ENCODE results near the gene ALPK3. TPM values are rescaled to one million over a fixed set of nuclear protein-coding genes. Genes with fewer than 3 reads are reported as not detected.

The ALPK3 gene
- total and polyA plus RNA-seq, 9 of the 15 experiments (the other 6 are each of a cell fraction or from before 2014, with no cell fraction given): 0.04 to 1.0 (median 0.07) TPM; not detected in 2

DNA sequence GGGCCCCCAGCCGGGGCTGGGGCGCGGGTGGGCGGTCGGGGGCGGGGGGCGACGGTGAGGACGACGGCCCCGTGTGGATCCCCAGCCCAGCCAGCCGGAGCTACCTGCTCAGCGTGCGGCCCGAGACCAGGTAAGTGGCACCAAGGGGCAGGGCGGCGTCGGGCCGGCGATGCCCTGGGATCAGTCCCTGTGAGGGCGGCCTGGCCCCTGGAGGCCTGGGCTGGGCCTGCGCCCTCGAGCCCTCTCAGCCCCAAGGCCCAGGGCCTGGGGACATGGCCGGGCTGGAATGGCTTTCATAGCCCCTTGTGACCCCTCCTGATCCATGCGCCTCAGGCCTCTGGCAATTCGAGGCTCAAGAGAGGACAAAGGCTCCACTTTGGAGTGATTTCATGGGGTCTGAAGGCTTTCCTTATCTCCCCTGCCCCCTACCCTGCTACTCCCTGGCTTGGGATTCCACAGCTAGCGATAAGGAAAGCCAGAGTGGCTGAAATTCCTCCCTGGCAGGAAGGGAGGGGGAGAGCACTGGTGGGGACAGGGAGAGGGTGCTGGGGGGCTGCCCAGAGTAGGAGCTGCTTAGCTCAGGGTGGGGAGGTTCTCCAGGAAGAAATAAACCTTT, 418 bp downstream of the ALPK3 start (continued):
- TF ChIP-seq, protein P1, sequence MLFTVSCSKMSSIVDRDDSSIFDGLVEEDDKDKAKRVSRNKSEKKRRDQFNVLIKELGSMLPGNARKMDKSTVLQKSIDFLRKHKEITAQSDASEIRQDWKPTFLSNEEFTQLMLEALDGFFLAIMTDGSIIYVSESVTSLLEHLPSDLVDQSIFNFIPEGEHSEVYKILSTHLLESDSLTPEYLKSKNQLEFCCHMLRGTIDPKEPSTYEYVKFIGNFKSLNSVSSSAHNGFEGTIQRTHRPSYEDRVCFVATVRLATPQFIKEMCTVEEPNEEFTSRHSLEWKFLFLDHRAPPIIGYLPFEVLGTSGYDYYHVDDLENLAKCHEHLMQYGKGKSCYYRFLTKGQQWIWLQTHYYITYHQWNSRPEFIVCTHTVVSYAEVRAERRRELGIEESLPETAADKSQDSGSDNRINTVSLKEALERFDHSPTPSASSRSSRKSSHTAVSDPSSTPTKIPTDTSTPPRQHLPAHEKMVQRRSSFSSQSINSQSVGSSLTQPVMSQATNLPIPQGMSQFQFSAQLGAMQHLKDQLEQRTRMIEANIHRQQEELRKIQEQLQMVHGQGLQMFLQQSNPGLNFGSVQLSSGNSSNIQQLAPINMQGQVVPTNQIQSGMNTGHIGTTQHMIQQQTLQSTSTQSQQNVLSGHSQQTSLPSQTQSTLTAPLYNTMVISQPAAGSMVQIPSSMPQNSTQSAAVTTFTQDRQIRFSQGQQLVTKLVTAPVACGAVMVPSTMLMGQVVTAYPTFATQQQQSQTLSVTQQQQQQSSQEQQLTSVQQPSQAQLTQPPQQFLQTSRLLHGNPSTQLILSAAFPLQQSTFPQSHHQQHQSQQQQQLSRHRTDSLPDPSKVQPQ (CRISPR knock-in tag; IDR thresholded peaks at IDR 0.05; ENCODE audit: borderline replicate concordance): no peak
- TF ChIP-seq ERF (CRISPR knock-in tag; IDR thresholded peaks at IDR 0.05) (no peak), BACH1 (tag; IDR thresholded peaks at IDR 0.05) (no peak), NFIX (CRISPR knock-in tag; IDR thresholded peaks at IDR 0.05; ENCODE audit: low read depth) (no peak), ZNF175 (CRISPR knock-in tag; IDR thresholded peaks at IDR 0.05; ENCODE audit: low read depth) (no peak), RFX1 (IDR thresholded peaks at IDR 0.05) (no peak), NFRKB (IDR thresholded peaks at IDR 0.05; ENCODE audit: low read depth) (no peak), KAT2B (IDR thresholded peaks at IDR 0.05; ENCODE audit: low read depth, low read length) (no peak), ZNF766 (CRISPR knock-in tag; conservative IDR thresholded peaks at IDR 0.05) (no peak)
- TF ChIP-seq, protein P2, sequence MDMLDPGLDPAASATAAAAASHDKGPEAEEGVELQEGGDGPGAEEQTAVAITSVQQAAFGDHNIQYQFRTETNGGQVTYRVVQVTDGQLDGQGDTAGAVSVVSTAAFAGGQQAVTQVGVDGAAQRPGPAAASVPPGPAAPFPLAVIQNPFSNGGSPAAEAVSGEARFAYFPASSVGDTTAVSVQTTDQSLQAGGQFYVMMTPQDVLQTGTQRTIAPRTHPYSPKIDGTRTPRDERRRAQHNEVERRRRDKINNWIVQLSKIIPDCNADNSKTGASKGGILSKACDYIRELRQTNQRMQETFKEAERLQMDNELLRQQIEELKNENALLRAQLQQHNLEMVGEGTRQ (CRISPR knock-in tag; IDR thresholded peaks at IDR 0.05): no peak
- TF ChIP-seq, protein P3, sequence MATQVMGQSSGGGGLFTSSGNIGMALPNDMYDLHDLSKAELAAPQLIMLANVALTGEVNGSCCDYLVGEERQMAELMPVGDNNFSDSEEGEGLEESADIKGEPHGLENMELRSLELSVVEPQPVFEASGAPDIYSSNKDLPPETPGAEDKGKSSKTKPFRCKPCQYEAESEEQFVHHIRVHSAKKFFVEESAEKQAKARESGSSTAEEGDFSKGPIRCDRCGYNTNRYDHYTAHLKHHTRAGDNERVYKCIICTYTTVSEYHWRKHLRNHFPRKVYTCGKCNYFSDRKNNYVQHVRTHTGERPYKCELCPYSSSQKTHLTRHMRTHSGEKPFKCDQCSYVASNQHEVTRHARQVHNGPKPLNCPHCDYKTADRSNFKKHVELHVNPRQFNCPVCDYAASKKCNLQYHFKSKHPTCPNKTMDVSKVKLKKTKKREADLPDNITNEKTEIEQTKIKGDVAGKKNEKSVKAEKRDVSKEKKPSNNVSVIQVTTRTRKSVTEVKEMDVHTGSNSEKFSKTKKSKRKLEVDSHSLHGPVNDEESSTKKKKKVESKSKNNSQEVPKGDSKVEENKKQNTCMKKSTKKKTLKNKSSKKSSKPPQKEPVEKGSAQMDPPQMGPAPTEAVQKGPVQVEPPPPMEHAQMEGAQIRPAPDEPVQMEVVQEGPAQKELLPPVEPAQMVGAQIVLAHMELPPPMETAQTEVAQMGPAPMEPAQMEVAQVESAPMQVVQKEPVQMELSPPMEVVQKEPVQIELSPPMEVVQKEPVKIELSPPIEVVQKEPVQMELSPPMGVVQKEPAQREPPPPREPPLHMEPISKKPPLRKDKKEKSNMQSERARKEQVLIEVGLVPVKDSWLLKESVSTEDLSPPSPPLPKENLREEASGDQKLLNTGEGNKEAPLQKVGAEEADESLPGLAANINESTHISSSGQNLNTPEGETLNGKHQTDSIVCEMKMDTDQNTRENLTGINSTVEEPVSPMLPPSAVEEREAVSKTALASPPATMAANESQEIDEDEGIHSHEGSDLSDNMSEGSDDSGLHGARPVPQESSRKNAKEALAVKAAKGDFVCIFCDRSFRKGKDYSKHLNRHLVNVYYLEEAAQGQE (IDR thresholded peaks at IDR 0.05; ENCODE audit: borderline replicate concordance): no peak
- TF ChIP-seq, protein P3 (CRISPR knock-in tag; IDR thresholded peaks at IDR 0.05; ENCODE audit: low read depth): no peak
- TF ChIP-seq, protein P4, sequence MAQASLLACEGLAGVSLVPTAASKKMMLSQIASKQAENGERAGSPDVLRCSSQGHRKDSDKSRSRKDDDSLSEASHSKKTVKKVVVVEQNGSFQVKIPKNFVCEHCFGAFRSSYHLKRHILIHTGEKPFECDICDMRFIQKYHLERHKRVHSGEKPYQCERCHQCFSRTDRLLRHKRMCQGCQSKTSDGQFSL (CRISPR knock-in tag; IDR thresholded peaks at IDR 0.05): no peak
- TF ChIP-seq, protein P4 (tag; IDR thresholded peaks at IDR 0.05): no peak
- TF ChIP-seq, protein P5, sequence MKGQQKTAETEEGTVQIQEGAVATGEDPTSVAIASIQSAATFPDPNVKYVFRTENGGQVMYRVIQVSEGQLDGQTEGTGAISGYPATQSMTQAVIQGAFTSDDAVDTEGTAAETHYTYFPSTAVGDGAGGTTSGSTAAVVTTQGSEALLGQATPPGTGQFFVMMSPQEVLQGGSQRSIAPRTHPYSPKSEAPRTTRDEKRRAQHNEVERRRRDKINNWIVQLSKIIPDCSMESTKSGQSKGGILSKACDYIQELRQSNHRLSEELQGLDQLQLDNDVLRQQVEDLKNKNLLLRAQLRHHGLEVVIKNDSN (CRISPR knock-in tag; IDR thresholded peaks at IDR 0.05): no peak

All from K562 (cell line).